ENCODE results near the gene PRKCH. TPM values are rescaled to one million over a fixed set of nuclear protein-coding genes. Genes with fewer than 3 reads are reported as not detected.
A peak's percentile ranks its signal among the peaks of the same experiment; 100 is the strongest.

Gene PRKCH
- total RNA-seq, 1 donor from 2014 or later = 16.4 TPM

DNA sequence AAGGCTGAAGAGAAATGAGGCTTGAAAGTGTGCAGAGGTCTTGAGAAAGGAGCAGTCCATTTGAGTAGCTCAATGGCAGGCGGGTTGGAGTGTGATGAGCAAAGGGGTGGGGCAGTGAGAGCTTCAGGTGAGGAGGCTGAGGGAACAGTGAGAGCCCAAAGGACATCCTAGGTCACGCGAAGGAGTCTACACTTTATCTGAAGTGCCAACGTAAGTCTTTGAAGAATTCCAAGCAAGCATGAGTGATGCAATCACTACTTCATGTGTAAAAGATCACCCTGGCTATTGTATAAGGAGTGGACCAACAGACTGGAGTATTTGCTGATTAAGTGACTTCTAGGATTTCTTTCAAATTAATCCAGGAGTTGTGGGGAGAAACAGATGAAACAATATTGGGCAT lies 214.1 kb downstream of the PRKCH start:
- intact Hi-C loops (cut with DNase I) = no loop called here
- ATAC-seq = no peak

DNA sequence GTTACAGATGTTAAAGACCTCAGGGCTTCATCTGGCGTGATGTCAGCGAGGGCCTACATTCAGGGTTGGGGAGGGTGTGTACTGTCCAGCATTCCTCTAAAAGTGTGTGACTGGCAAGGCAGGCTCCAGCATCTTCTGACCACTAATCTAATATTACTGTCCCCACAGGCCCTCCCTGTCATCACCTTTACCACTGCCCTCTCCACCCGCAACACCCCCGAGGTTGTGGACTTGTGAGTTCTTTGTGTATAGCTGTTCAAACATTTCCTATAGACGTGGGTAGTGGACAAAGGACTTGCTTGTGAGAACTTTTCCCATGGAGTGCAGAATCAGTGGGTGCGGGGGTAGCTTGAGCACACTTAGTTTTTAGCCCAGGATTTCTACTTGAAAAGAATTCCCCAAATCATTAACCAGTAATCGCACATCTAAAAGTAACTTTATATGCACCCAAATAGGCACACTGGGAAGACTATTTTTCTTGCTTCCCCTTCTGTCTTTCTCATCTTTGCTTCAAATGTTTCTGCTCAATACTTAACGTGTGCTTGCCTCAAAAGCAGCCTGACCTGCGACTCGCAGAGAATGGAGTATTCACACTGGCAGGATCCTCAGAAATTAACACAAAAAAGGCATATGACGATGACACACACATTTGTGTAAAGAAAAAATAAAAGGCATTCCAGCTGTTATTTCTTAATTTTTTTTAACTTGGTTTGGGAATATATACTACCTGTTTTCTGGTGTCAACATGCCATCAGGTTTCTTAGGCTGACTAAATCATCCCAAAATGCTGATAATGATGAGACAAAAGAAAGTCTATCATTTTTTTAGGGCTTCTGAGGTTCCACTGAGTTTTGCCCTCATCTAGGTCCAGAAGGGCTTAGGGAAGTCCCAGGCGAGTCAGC lies 215.5 kb downstream of the PRKCH start:
- intact Hi-C loops (cut with DNase I) = no loop called here
- DNase-seq (ENCODE audit: missing footprints) (no peak), ATAC-seq (no peak)

More for the DNA sequence above, 214.1 kb downstream of the PRKCH start:
- DNase-seq (ENCODE audit: missing footprints) = no peak

DNA sequence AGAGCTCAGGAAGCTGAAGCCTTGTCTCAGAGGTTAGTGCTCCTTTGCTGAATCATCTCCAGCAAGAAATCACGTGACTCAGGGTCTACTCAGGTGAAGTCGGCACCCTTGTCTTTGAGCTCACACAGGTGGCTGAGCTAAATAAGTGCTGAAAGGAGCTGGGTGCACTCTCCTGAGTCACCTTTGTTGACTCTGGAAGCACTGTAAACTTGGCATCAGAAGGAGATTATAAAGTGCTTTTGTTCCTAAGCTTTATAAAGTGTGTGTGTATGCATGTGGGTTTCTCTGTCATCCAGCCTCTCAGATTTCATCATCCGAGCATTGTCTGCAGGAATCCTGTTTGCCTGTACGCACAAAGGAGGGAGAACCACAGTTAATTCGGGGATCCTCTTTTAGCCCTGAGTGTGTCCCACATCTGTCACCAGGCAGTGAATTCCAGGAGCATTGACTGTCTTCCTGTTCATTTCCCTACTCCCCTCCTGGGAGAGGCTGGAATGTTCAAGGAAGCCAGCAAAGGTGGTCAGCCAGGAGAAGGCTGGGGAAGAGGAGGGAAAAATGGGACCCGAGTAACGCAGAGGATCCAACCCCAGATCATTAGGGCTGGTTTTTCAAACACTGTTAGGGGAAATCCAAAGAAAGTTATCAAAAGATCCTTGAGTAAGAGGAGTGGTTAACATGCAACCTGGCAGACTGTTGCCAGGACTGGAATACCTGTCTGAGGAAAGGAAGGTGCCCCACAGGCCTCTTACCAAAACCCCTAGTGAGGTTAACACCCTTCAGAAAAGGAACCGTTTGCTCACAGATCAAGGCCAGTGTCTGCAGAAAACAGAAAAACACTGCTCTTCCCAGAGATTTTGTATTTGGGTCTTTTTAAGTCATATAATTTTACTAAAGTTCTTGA lies 216.4 kb downstream of the PRKCH start:
- intact Hi-C loops (cut with DNase I) = no loop called here
- ATAC-seq (peak; percentile 68), DNase-seq (ENCODE audit: missing footprints) (no peak)

DNA sequence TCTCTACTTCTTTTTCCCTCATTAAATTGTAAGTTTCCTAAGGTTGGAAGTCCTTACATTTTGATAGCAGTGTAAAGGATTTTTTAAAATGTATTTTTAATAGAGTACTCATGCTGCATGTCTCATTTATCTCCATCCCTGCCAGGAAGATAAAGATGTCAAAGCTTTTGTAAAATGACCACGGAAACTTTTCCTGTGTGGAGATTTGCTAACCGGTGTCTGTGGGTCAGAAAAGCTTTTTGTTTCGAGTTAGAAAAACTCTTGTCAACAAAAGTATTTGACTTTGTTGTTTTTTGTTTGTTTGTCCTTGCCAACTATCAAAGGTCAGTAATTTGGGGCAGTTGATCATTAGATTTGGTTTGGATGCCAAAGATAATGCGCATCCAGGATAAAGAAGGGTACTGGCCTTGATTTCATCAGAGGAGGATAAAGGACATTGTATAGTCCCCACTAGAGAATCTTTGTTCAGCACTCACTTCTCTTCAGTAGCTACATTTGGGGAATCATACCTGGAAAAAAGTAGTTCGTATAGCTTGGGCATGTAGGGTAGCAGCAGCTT lies 217.2 kb downstream of the PRKCH start:
- ATAC-seq = no peak
- DNase-seq (ENCODE audit: missing footprints) = no peak
- intact Hi-C loops (cut with DNase I) = no loop called here

DNA sequence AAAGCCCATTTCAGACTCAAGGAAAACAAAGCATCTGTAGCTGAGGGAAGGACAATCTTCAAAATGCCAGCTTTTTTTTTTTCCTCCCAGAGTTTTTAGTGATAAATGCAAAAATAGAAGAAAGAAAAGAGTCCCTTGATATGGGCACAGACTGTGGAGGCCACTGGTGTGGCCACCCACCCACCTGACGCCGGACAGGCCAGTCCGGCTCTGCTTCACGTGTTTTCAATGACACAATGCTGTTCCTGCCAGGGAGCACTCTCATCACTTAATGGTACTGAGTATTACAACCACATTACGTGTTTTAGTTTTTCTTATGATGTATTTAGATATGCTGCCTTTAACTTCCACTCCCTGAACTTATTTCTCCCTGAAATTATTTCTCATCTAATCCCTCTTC lies 218.3 kb downstream of the PRKCH start:
- ATAC-seq = no peak
- DNase-seq (ENCODE audit: missing footprints) = no peak
- intact Hi-C loops (cut with DNase I) = no loop called here

DNA sequence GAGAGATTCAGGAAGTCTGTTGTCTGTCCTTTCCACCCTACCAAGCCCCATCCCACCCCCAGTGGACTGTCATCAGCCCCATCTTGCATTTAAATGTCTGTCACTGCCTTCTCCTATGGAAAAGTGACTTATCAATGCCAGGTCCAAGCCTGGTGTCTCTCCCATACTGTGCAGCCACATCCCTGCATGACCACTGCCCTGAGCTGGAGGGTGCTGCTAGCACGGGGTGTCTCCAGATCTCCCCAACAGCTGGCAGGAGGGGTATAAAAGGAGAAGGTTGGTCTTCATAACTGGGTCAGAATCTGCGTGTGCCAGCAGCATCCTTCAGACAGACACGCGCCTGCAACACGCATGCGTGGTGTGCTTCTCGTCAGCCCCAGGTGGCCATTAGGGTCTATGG lies 219.6 kb downstream of the PRKCH start:
- intact Hi-C loops (cut with DNase I) = no loop called here
- DNase-seq (ENCODE audit: missing footprints) (no peak), ATAC-seq (no peak)

DNA sequence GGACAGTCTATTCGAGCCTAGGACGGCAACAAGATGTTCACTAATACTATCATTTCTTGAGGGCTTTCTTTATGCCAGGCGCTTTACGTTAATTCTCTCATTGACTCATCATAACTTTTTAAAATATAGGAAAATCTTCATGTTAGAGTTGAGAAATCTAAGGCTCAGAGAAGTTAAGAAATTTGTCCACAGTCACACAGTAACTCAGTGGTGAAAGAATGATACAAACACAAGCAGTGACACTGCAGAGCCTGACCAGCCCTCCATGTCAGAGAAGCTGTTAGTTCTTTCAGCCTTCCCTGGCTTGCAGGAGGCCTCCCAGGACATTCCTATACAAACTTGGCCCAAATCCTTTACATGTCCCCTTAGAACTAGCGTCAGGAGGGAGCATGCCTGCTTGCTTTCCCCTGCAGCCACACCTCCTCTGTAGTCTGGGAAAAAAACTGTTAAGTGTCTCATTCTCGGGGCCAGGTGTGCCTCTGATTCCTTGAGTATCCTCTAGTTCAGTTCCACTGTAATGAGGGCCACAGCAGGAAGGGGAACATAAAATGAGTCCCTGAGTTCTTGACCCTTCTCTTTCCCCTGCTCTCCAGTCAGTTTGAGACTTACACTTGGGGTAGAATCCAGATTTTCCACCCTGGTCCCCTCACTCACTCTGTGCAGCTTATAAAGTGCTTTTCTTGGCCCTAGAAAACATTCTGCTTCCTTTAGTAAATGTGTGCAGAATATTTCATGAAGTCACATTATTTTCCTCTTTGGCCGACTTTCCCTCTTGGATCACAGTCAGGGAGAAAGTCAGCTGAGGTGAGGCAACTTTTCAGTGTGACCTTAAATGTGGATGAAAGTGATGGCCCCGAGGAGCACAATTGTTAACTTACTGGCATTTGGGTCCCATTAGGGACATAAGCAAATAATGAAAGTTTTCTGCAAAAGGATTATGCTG lies 221.7 kb downstream of the PRKCH start:
- intact Hi-C loops (cut with DNase I) = no loop called here
- DNase-seq (ENCODE audit: missing footprints) (no peak), ATAC-seq (peak; percentile 29)

DNA sequence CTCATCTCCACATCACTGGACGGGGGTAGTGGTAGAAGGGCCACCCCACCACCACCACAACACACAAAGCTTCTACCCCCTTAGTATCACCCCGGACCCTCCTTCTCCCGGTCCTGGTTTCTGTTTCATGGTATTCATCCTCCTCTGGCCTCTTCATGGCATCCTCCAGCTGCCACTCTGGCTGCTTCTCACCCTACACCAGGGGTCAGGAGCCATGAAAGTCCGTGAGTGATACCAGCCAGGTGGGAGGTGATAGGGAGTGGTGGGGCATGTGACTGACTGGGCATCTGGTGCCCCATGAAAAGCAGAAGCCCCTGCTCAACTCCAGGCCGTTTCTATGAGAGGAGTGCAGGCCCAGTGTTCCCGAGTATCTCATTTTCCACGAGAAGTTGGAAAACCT lies 222.6 kb downstream of the PRKCH start:
- ATAC-seq (no peak), DNase-seq (ENCODE audit: missing footprints) (no peak)
- intact Hi-C loops (cut with DNase I) = no loop called here

DNA sequence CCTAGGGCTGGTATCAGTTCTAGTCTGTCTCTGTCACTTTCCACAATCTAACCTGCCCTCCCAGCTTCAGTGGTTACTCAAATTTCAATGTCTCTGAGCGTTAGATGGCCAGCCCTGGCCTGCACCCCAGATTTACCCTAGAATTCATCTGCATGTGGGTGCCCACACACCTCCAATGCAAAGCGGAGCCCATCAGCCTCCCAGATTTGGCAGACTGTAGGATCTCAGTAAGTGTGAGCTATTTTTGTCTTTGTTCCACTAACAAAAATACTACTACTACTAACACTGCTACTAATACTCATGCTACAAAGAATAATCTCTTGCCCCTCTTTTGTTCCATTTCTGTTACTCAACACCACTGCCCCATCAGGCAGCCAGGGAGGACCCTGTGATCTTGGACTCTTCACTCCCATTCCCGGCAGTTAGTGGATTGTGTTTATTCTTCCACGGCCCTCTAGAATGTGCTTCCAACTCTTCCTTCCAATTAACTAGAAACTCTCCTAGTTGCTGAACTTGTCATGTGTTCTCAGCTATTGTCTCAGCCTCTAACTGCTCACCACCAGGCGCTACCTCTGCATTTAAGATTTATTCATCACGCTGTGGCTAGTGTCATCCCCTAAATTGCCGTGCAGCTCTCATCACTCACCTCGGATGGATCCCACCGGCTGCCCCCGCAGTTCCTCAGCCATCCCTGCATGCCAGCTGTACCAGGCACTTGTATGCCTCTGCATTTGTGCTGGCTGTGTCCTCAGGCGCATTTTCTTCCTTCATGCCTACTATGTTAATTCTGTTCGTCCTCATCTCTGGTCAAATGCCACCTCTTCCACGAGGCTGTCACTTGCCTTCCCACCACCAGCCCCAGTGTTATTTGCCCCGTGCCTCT lies 223.3 kb downstream of the PRKCH start:
- peak; percentile 47 for ATAC-seq
- no peak for DNase-seq (ENCODE audit: missing footprints)
- intact Hi-C loops (cut with DNase I) = no loop called here

DNA sequence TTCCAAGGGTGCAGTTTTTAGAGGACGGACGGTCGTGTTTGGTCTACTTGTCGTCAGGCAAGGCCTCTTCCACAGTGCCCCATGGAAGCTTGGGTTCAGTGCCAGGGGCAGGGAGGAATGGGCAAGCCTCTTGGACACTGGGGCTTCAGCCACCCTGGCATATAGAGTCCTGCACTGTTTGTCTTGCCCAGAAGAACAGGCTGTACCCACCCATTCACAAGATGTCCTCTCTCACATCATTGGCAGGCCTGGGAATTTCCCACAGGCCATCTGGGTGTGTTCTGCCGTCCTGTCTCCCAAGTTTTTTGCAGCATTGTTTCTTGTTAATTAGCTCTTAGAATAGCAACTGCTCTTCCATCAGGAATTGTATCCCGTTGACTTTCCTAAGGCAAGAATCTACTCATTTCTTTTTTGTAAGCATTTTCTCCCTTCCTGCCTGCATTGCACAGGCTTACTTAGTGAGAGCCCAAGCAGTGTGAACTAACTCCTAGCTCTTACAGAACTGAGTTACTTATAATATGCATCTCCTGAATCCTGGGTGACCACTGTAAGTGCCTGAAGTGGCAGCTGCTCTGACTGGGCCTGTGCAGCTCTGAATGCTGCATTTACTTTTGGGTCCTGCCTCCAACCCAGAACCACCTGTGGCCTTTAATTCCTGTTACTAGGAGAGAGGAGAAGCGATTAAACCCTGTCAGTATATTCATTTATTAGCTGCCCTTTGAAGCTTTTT lies 224.5 kb downstream of the PRKCH start:
- ATAC-seq = peak; percentile 29
- no peak for DNase-seq (ENCODE audit: missing footprints)
- intact Hi-C loops (cut with DNase I) = no loop called here

DNA sequence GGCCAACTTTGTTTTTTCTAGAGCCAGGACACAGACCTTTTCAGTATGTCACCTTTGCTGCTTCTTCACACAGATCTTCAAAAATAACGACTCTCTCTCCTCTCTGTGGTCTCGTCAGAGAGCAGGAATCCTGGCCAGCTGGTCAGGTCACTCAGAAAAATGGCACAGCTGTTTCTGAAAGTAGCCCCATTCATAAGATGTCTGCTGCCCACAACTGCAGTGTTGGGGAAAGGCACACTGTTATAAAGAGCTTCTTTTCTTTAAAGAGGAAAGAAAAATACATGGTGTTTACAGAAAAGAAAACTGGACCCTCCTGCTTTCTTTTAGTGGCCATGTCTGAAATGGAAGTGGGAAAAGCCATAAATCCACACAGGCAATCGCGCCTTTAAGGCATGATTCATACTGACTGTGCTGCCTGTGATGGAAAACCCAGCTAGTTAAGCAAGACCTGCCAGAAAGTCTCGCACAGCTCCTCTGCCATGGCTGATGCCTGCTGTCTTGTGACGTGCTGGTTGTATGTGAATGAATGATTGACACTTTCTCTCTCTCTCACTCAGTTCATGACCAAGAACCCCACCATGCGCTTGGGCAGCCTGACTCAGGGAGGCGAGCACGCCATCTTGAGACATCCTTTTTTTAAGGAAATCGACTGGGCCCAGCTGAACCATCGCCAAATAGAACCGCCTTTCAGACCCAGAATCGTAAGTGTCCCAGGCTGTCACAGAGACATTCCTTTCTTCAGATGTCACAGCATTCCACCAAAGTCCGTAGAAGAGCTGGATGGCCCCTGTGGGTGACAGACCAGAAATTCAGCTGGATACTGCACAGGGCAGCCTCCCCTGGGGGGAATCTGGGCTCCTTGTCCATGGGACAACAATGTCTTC lies 226.0 kb downstream of the PRKCH start:
- DNase-seq (ENCODE audit: missing footprints) (no peak), ATAC-seq (no peak)
- intact Hi-C loops (cut with DNase I) = no loop called here

DNA sequence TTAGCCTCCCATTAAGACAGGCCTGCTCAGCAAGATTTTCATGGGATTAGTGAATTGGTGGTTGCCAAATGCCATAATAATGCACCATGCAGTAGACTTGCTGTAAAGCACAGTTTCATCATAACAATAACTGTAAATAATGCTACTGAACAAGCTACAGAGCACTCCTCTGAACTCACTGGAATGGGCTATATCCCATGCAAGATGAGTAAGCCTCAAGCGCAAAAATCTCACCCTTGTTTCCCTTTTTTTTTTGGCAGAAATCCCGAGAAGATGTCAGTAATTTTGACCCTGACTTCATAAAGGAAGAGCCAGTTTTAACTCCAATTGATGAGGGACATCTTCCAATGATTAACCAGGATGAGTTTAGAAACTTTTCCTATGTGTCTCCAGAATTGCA lies 228.0 kb downstream of the PRKCH start:
- DNase-seq (ENCODE audit: missing footprints) = no peak
- intact Hi-C loops (cut with DNase I) = no loop called here
- no peak for ATAC-seq

DNA sequence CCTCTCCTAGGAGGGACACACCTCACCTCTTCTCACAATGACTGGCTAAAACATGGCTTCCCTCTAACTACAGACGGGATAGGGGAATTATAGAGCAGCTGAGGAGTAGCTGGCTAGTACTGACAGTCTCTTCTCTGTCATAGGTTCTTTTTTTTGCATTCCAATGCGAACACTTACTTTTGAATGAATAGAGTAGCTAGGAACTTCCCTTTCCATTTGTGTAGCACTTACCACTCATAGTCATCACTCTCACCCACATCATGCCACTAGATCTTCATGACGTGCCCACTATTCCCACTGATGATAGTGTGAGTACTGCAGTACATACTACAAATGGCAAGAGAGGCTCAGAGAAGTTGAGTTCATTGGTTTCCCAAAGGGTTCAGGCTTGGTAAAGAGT lies 230.0 kb downstream of the PRKCH start:
- DNase-seq (ENCODE audit: missing footprints) (no peak), ATAC-seq (no peak)
- intact Hi-C loops (cut with DNase I) = no loop called here

DNA sequence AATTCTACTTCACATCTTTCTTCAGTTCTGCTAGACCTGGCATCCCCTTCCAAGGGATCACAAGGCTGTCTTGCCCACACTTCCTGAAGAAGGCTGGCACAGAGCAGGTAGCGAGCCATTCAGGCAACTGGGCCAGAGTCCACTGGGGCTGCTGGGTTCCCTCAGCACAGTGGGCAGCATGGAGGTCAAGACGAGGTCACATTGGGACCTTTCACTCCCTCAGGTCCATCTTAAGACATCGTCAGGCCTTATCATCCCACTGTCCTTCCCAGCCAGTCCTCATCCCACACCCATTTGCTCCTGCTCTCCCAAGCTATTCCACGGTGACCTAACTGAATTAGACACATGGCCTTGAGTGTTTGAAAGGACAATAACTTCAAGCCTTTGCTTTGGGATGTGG lies 230.9 kb downstream of the PRKCH start:
- intact Hi-C loops (cut with DNase I) = no loop called here
- no peak for ATAC-seq
- no peak for DNase-seq (ENCODE audit: missing footprints)

DNA sequence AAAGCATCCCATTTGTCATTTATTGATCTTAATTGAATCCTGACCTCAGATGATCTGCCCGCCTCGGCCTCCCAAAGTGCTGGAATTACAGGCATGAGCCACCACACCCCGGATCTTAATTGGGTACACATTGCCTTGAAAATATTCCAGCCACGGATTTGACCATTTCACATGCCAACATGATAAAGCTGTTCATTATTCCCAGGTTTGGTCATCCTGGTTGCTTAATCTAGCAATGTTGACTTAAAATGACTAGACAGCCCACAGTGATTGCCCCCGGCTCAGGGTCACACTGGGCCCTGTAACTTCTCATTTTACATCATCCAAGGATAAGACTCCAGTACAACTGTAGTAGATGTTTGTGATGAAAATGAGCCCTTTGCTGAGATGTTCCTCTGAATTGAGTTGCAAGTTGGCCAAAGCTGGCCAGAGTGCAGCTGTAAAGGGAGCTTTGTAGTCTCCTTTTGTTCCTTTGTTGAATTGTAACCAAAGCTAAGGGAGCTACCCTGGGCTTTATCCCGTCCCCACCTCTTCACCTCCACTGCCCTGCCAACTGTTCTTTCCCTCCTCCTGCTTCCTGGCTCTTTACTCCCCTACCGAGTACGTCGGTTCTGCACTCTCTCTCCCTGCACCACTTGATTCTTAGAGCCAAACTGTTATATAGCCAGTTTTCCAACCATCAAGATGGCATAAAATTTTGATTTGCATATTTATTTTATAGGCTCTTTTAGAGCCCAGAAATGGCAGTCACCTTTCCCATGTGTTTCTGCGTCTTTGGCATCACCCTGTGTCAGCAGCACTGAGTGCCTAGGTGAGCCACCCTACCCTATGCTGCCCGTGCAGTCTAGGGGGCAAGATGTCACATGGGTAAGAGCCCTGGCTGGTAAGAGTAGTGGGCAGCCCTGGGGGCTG lies 232.6 kb downstream of the PRKCH start:
- ATAC-seq (no peak), DNase-seq (ENCODE audit: missing footprints) (no peak)
- intact Hi-C loops (cut with DNase I) = no loop called here
